Smooth muscle cell (in vitro differentiated cells): ENCODE results near the gene FBXL7. TPM values are rescaled to one million over a fixed set of nuclear protein-coding genes. Genes with fewer than 3 reads are reported as not detected.

Experiments
- DNase-seq: peaks from one replicate; lab custom pipeline; 2025; ENCODE audit not compliant: unreplicated experiment; lab: John Stamatoyannopoulos, UW
- H2AFZ ChIP-seq: fragments of 200-600 bp; sonication (generic); 2 replicates; pipeline ENCODE4 v1.6.0; 2016; ENCODE audit warnings: antibody characterized with exemption, low read depth, mild to moderate bottlenecking
- H3F3A ChIP-seq: fragments of 200-600 bp; sonication (generic); 2 replicates; pipeline ENCODE4 v1.6.0; 2017; ENCODE audit warnings: antibody characterized with exemption, low read depth
- H3K27ac ChIP-seq: fragments of 200-600 bp; sonication (generic); 2 replicates; pipeline ENCODE4 v1.5.1; 2016; ENCODE audit warnings: low read depth, mild to moderate bottlenecking
- H3K27me3 ChIP-seq: fragments of 200-600 bp; sonication (generic); 2 replicates; pipeline ENCODE4 v1.6.1; 2016; ENCODE audit warnings: low read depth, mild to moderate bottlenecking
- H3K36me3 ChIP-seq: fragments of 200-600 bp; sonication (generic); 2 replicates; pipeline ENCODE4 v1.5.1; 2016; ENCODE audit warnings: low read depth
- H3K4me1 ChIP-seq: fragments of 200-600 bp; sonication (generic); 2 replicates; pipeline ENCODE4 v1.5.1; 2016; ENCODE audit warnings: low read depth
- H3K4me2 ChIP-seq: fragments of 200-600 bp; sonication (generic); 2 replicates; pipeline ENCODE4 v1.6.0; 2016; ENCODE audit warnings: mild to moderate bottlenecking
- H3K4me3 ChIP-seq: fragments of 200-600 bp; sonication (generic); 2 replicates; pipeline ENCODE4 v1.5.1; 2016; ENCODE audit warnings: mild to moderate bottlenecking
- H3K79me2 ChIP-seq: fragments of 200-600 bp; sonication (generic); 2 replicates; pipeline ENCODE4 v1.6.0; 2016; ENCODE audit warnings: low read depth, mild to moderate bottlenecking
- H3K9ac ChIP-seq: fragments of 200-600 bp; sonication (generic); 2 replicates; pipeline ENCODE4 v1.6.0; 2016; ENCODE audit warnings: low read depth
- H3K9me3 ChIP-seq: fragments of 200-600 bp; sonication (generic); replicated peaks from 2 replicates; pipeline ENCODE4 v1.5.1; 2016; ENCODE audit warnings: low read depth
- H4K20me1 ChIP-seq: fragments of 200-600 bp; sonication (generic); 2 replicates; pipeline ENCODE4 v1.6.0; 2016; ENCODE audit warnings: low read depth
- CTCF ChIP-seq: fragments of 200-600 bp; sonication (generic); IDR thresholded peaks from 2 replicates; pipeline ENCODE4 v1.5.1; 2017; ENCODE audit warnings: borderline replicate concordance, mild to moderate bottlenecking, antibody characterized with exemption; ENCODE audit not compliant: insufficient read depth, poor library complexity, severe bottlenecking
- WGBS: methylation state at CpG from one replicate; pipeline ENCODE4 v1.1.7; 2016; ENCODE audit warnings: low lambda C conversion rate; 5-methylcytosine and 5-hydroxymethylcytosine counted together
- polyA plus RNA-seq: library from polyadenylated mRNA; unstranded; fragments of >200 nt; fragmentation: Nextera tagmentation; extraction: Ambion mirVana; gene quantifications from 2 replicates; pipeline ENCODE4 v1.2.1, GENCODE V29; 2016
- total RNA-seq: library from RNA; depleted of rRNA; stranded (reverse); fragments of >200 nt; gene quantifications from 2 replicates; pipeline ENCODE4 v1.2.3, GENCODE V29; 2014

FBXL7 gene
- total and polyA plus RNA-seq, 2 experiments from 2014 or later: 20.2 to 21.0 TPM

GRCh38 chr5:15966066-15966640, 466.2 kb downstream of the FBXL7 start:
- Histone ChIP-seq H3F3A (no peaks in the 10 kb centered on the region), H3K27ac (no peak overlapping the region), H3K27me3 (no peaks in the 10 kb centered on the region), H2AFZ (no peak overlapping the region), H3K4me1 (no peaks in the 10 kb centered on the region), H3K79me2 (no peaks in the 10 kb centered on the region), H3K4me3 (no peak overlapping the region), H4K20me1 (no peaks in the 10 kb centered on the region), H3K9me3 (no peaks in the 10 kb centered on the region), H3K4me2 (no peak overlapping the region), H3K9ac (no peak overlapping the region), H3K36me3 (no peaks in the 10 kb centered on the region)
- 55% methylated on average over 6 of the region's 6 CpGs for WGBS
- TF ChIP-seq CTCF: no peak
- no peak for DNase-seq

GRCh38 chr5:15966651-15967050, 466.7 kb downstream of the FBXL7 start:
- Histone ChIP-seq H3K79me2 (no peaks in the 10 kb centered on the region), H3K27ac (no peak overlapping the region), H4K20me1 (no peaks in the 10 kb centered on the region), H3K4me1 (no peaks in the 10 kb centered on the region), H2AFZ (no peak overlapping the region), H3K4me3 (no peak overlapping the region), H3K9ac (no peak overlapping the region), H3K36me3 (no peaks in the 10 kb centered on the region), H3K4me2 (no peak overlapping the region), H3F3A (no peaks in the 10 kb centered on the region), H3K9me3 (no peaks in the 10 kb centered on the region), H3K27me3 (no peaks in the 10 kb centered on the region)
- TF ChIP-seq CTCF: no peak
- DNase-seq: no peak

- Histone ChIP-seq H3K36me3 (no peaks in the 10 kb centered on the region), H3K27ac (no peak overlapping the region), H3K4me3 (no peak overlapping the region), H2AFZ (no peak overlapping the region), H3K9ac (no peak overlapping the region), H3K79me2 (no peaks in the 10 kb centered on the region), H3F3A (no peaks in the 10 kb centered on the region), H3K27me3 (no peaks in the 10 kb centered on the region), H4K20me1 (no peaks in the 10 kb centered on the region), H3K4me2 (no peak overlapping the region), H3K9me3 (no peaks in the 10 kb centered on the region), H3K4me1 (no peaks in the 10 kb centered on the region)
- no peak for TF ChIP-seq CTCF
- no peak for DNase-seq
- WGBS: 88% methylated on average over 4 of the region's 4 CpGs
Observed at GRCh38 chr5:15968993-15969392, 469.0 kb downstream of the FBXL7 start.

GRCh38 chr5:15977851-15978250, 477.9 kb downstream of the FBXL7 start:
- no peak for DNase-seq
- no peaks in the 10 kb centered on the region for H3K4me1 ChIP-seq
- H3K9ac ChIP-seq: no peak overlapping the region
- H3K9me3 ChIP-seq: no peaks in the 10 kb centered on the region
- no peaks in the 10 kb centered on the region for H3K27me3 ChIP-seq
- H3K36me3 ChIP-seq: peaks cover 3% of the 10 kb centered on the region
- no peak for TF ChIP-seq CTCF
- no peak overlapping the region for H3K27ac ChIP-seq
- H3K79me2 ChIP-seq: no peaks in the 10 kb centered on the region
- no peak overlapping the region for H3K4me3 ChIP-seq
- no peaks in the 10 kb centered on the region for H3F3A ChIP-seq
- H4K20me1 ChIP-seq: no peaks in the 10 kb centered on the region
- no peak overlapping the region for H2AFZ ChIP-seq
- WGBS: 93% methylated on average over 4 of the region's 4 CpGs
- no peak overlapping the region for H3K4me2 ChIP-seq
